NCI-H128 (cell line): ENCODE data around the gene KDM5C.
"Not testable (repeated sequence)": the region's sequence is repeated elsewhere in the genome, so short reads cannot be mapped to it uniquely, and the experiment has no call there.

Experiments
- DNase-seq: peaks from one replicate; lab custom pipeline; 2025; ENCODE audit not compliant: unreplicated experiment; lab: John Stamatoyannopoulos, UW

KDM5C gene

DNA sequence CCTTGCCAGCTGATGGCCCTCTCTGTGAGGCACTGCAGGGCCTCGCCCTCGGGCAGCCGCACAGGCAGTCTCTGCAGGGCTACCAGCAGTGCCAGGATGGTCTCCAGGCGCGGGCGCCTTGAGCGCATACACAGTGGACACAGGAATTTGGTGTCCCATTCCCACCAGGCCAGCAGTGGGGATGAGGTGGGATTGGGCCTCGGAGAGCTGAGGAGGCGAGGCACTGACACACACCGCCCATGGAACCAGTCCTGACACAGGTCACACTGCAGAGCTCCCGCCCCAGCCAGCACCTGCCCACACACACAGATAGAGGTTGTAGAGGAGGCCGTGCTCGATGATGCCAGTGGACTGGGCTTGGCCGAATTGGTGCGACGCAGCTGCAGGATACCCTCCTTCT lies 30.7 kb downstream of the KDM5C start:
- no peak for DNase-seq

DNA sequence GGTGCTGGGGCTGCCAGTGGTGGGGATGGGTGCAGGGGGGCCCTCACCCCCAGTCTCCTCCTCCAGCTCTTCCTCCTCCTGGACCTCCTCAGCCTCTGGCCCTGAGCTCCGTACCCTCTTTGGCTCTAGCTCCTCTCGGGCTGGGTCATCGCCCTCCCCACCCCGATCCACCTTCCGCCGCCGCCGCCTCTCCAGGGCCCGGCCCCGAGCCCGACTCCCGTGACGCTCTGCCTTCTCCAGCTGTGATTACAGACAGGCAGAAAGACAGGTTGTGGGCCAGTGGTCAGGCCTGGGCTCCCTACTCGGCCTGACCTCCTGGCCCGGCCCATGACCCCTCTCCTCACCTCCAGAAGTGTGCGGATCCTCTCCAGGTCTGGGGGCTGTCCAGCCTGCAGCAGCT lies 31.9 kb downstream of the KDM5C start:
- no peak for DNase-seq

DNA sequence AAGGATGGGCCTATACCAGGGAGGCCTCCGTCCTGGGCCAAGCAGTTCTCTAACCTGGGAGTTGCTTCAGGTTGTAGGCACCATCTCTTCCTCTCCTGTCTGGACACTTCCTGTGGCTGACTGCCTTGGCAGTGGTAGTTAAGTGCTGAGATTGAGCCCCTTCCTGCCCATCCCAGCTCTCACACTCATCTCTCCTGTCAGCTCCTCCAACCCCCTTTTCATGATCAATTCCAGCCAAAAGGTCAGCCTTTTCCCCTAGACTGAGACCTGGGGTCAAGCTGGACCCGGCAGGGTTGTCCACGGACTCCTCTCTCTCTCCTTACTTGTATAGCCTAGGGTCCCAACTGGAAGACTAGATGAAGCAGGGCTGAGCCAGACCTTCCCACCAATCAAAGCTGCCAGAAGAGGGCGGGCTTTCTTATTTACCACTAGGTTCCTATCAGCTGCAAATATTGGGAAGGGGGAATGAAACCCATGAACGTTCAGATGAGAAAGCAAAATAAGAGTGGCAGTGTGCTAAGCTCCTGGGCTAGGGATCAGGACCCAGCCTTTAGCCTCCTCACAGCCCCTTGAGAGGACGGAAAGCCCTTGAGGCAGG lies 34.5 kb downstream of the KDM5C start:
- DNase-seq = no peak

DNA sequence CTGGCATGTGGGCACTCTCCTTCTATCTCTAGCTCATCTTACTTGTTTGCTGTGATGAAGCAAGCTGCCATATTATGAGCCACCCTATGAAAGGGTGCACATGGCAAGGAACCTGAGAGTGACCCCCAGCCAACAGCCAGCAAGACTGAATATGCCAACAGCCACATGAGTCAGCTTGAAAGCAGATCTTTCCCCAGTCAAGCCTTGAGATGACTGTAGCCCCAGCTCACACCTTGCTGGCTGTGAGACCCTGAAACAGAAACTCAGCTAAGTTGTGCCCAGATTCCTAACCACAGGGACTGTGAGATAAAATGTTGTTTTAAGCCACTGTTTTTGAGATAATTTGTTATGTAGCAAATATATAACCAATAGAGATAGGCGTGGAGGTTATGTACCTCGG lies 36.2 kb downstream of the KDM5C start:
- no peak for DNase-seq

DNA sequence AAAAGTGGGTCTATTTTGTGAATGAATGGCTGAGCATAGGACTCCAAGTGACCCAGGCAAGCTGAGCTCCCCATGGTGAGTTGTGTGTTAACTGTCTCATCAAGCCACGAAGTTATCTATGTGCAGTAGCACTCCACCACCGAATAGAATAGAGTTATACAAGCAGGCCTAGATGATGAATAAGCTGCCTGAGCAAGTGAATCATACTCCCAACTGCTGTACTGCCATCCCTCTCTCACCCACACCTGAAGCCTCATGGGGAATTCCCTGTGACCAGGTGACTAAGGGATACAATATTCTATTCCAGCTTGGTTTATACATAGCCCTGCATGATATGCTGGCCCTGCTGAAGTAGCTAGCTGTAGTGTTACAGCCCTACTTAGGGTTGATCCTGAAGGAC lies 38.7 kb downstream of the KDM5C start:
- DNase-seq = no peak

DNA sequence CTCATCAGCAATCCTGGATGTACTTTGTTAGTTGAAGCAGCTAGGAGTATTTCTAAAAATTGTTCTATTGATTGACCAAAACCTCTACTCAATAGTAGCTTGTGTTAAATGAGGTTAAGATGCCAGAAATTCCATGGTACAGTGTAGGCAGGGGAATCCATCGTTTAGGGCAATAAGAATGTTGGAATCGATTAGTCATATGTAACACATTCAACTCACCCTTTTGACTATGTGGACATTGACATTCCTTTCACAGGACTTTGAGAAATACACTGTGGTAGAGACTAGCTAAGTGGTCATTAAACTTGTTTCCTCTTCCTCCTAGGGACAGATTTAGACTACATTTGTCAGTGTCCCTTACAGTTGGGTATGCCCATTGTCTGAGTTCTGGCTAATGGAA lies 40.2 kb downstream of the KDM5C start:
- DNase-seq = no peak

DNA sequence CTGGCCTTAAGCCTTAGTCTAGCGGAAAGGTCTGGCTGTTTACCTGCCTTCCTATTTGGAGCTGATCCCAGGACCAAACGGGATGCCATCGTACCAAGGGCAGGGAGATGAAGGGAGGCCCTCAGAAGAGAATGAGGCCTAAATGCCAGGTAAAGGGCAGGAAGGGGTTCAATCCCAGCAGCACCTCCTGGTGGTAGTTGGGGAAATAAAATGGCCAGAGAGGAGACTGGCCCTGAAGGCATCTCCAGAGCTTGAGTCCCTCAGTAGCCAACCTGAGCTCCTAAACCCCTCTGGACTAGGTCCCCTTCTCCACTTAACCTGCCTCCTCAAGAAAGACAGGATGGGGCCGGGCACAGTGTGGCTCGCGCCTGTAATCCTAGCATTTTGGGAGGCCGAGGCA lies 53.7 kb downstream of the KDM5C start:
- DNase-seq = no peak

DNA sequence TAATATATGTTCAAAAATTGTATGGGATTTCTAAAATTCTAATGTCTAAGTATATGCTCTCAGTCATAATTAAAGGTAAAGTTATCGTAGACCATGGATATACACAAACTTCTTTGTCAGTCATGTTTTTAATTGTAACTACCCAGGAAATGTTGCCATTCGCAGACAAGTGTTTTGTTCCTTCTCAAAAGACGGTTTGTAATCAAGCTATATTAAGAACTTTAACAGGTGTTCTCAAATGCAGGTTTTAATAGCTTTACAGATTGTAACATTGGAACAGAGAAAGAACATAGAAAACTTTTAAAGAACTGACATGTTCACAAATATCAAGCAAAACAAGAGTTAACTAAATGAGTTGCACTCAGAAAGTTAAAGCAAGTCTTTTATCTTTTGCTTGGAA lies 58.9 kb downstream of the KDM5C start:
- no peak for DNase-seq

DNA sequence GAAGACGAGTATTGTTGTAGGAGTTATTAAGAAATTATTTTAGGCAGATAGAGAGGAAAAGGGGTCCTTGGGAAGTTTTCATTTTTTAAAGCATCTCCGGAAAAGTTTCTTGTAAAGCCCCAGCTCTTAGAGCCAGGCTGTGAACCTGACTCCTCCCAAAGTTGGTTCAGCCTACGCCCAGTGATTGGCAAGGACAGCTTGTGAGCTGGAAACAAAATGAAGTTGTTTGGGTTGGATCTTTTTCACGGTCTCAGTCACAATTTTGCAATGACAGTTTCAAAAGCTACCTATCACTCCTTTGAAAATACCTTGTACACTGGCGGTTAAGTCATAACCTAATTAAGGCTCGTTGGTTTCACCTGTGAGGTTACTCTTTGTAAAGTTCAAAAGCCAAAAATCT lies 60.4 kb downstream of the KDM5C start:
- not testable (repeated sequence) for DNase-seq

DNA sequence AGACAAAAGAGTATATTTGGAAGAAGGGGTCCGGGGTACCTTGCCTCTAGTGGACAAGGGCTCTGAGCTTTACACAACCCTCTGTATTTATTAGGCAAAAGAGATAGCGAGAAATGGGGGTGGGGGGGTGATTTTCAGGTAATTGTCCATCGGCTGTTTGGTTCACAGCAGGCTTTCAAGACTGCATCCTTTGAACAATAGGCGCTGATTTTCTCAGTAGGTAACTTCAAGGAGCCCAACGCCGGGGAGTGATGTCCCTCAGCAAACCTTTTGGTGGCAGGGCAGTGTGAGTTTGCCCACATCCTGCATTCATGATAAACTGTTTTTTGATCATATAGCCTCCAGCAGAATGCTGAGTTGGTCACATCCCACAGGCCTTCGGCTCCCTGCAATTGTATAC lies 61.6 kb downstream of the KDM5C start:
- DNase-seq = no peak

DNA sequence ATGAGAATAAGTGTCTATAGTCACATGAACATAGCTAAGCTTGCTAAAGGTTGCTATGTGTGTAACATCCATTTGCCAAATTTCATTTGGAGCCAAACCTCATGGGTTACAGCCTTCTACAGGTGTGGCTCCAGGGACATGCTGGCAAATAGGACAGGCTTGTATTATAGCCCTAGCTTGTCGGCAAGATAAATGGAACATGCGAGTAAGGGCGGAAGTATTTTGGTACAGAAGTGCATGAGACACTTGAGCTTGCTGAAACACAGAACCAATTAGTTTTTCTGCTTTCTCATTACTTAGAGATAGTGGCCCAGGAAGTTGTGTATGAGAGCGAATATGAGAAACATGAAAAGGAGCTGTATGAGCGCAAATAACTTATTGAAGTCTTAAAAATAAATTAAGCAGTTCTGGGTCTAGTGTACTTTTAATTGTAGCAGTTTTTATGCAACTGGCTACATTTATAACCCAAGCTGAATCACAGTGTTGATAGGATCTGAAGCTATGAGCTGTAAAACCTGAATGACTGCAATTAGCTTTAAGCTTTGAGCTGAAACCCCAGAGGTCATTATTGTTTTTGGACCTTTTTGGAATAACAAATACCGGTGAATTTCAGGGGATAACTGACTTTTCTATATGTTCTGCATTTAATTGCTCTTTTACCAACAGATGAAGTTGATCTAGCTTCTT lies 64.6 kb downstream of the KDM5C start:
- no peak for DNase-seq

DNA sequence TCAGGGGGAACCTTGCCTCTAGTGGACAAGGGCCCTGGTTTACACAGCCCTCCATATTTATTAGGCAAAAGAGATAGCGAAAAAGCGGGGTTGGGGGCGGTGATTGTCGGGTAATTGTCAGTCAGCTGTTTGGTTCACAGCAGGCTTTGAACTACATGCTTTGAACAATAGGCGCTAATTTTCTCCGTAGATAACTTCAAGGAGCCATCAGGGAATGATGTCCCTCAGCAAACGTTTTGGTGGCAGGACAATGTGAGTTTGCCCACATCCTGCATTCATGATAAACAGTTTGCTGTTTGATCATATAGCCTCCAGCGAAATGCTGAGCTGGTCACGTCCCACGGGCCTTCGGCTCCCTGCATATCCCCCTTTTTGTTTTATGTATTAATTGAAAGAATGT lies 65.8 kb downstream of the KDM5C start:
- DNase-seq = no peak

DNA sequence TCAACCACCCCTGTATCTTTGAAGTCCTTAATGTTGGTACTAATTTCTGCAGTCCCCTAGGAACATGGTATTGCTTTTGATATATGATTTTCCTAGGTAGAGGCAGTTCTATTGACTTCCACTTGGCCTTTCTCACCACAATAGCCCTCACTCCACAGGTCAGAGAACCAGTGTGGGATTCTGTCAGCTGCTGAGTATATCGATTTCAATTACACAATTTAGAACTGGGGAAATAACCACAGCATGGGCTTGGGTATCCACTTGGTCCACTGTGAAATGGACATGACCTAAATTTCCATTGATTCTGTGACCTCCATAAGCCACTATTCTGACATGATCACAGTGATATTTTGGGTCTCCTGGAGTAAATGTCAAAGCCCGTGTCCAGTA lies 68.8 kb downstream of the KDM5C start:
- DNase-seq = no peak

DNA sequence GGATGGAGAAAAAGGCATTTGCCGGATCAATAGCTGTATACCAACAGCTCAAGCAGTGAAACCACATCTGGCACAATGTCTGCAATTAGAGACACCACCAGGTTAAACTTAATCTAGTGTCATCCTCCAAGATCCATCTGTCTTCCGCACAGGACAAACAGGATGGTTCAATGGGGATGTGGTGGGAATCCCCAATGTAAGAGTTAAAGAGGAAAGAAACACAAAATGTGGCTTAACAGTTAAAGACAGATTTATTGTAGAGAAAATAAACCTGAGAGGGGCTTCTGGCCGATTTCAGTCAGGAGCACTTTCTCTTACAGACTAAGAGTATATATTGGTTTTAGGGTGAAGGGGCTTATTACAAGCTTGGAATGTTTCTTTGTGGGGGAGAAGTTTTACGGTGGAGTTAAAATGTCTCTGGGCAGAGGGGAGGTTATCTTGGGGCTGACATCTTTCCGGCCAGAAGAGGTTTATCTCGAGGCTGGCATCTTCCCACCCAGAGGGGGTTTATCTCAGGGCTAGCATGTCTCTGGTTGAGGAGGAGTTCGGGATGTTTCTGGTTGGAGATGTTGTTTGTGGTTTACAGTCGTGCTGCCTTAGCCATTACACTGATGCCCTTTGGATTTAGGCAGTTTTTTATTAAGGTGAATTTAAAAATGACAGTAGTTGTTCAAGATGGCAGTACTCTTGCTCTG lies 69.3 kb downstream of the KDM5C start:
- DNase-seq = no peak

DNA sequence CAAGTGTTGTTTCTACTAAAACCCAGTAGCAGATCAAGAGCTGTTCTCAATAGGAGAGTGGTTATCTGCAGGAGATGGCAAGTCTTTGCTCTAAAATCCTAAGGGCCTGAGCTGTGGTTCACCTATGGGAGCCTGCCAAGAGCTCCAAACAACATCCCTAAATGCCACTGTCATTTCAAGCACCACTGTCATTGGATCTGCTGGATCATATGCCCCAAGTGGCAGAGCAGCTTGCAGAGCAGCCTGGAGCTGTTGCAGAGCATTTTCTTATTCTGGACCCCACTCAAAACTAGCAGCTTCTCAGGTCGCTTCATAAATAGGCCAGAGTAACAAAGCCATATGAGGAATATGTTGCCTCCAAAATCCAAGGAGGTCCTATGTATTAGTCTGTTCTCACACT lies 71.4 kb downstream of the KDM5C start:
- DNase-seq = no peak
